ENCODE measurements around the gene PNPLA7. TPM values are rescaled to one million over a fixed set of nuclear protein-coding genes. Genes with fewer than 3 reads are reported as not detected.

The PNPLA7 gene
- total and polyA plus RNA-seq, 2 of the 4 experiments (the other 2 are of a cell fraction), result under 0.01 to 0.89 TPM

DNA sequence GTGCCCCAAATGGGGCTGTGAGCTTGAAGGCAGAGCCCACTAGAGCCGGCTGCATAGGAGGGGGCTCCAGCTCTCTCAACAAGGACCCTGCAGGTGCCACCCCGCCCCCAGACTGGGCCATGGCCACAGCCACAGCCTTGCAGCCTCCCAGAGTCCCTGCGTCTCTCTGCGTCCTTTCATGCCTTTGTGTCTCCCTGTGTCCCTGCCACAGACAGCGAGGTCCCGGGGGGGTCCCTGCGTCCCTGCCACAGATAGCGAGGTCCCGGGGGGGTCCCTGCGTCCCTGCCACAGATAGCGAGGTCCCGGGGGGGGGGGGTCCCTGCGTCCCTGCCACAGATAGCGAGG is 120.7 kb downstream of the PNPLA7 start:
- Histone ChIP-seq H4K20me1 (ENCODE audit: insufficient read depth, low read length) (no peaks in the 10 kb centered on the region), H3K56ac (ENCODE audit: extremely low read depth, insufficient read depth, low read length) (no peak overlapping the region), H4K5ac (ENCODE audit: low read depth, low read length) (no peak overlapping the region), H2AK9ac (replicated peaks; ENCODE audit: low read depth, low read length, poor library complexity) (no peak overlapping the region), H3K4me3 (ENCODE audit: insufficient read depth, low read depth, low read length) (no peak overlapping the region), H3K23ac (ENCODE audit: low read depth, low read length) (no peak overlapping the region), H2AK5ac (ENCODE audit: low read depth, low read length) (no peak overlapping the region), H2BK5ac (ENCODE audit: low read depth, low read length, poor library complexity, severe bottlenecking) (no peak overlapping the region), H3K4ac (ENCODE audit: low read depth, low read length) (no peak overlapping the region), H3K9me3 (ENCODE audit: control insufficient read depth, insufficient read depth, low read length) (no peaks in the 10 kb centered on the region), H3K79me1 (ENCODE audit: low read depth in 1 of 2, low read length in 2 of 2) (no peaks in the 10 kb centered on the region), H3K14ac (replicated peaks; ENCODE audit: low read depth, low read length) (no peak overlapping the region), H3K18ac (ENCODE audit: low read depth, low read length) (no peak overlapping the region), H2BK15ac (ENCODE audit: low read depth, low read length) (no peak overlapping the region), H3K36me3 (ENCODE audit: control insufficient read depth, insufficient read depth, low read length) (no peaks in the 10 kb centered on the region), H3K27ac (ENCODE audit: insufficient read depth, low read length) (no peak overlapping the region), H2AFZ (replicated peaks; ENCODE audit: low read length, poor library complexity) (no peak overlapping the region), H4K8ac (ENCODE audit: low read depth in 2 of 2, low read length in 2 of 2) (no peak overlapping the region), H4K91ac (ENCODE audit: insufficient read depth, low read depth, low read length) (no peak overlapping the region), H2BK20ac (ENCODE audit: low read depth, low read length) (no peak overlapping the region), H3K9me1 (ENCODE audit: insufficient read depth, low read length) (no peaks in the 10 kb centered on the region), H3K9ac (ENCODE audit: low read depth, low read length) (no peak overlapping the region), H3K4me1 (ENCODE audit: control insufficient read depth, insufficient read depth, low read length) (peaks cover 4% of the 10 kb centered on the region; the same call in 1 of the 2 replicates), H2BK120ac (ENCODE audit: low read depth, low read length) (no peak overlapping the region), H3K27me3 (ENCODE audit: control insufficient read depth, insufficient read depth, low read length) (no peaks in the 10 kb centered on the region), H3K4me2 (ENCODE audit: low read depth, low read length) (no peak overlapping the region)
- WGBS, 2 experiments (ENCODE audit: extremely low coverage in 2 of 2, insufficient read length in 1 of 2), result 76% methylated on average over 4 of the region's 14 CpGs; no CpG with 5 or more reads in 1 of the 2 experiments
- dilution Hi-C loops (cut with HindIII; ENCODE audit: low sequenced_read_pairs, unreplicated experiment) (no loop called here), intact Hi-C loops (cut with micrococcal nuclease) (no loop called here), in situ Hi-C loops (cut with MboI; ENCODE audit: low sequenced_read_pairs) (no loop called here)
- TF ChIP-seq CTCF (conservative IDR thresholded peaks at IDR 0.05; ENCODE audit: low read depth, low read length), result no peak
- no peak for TF ChIP-seq RCOR1 (IDR thresholded peaks at IDR 0.05; ENCODE audit: insufficient replicate concordance, low read length)
- no peak for TF ChIP-seq CHD1 (IDR thresholded peaks at IDR 0.05; ENCODE audit: low read depth, low read length)
- TF ChIP-seq SMC3 (IDR thresholded peaks at IDR 0.05; ENCODE audit: low read depth, low read length), result no peak
- TF ChIP-seq ELK1 (IDR thresholded peaks at IDR 0.05; ENCODE audit: borderline replicate concordance, low read depth, low read length), result no peak
- no peak for TF ChIP-seq CEBPB (IDR thresholded peaks at IDR 0.05; ENCODE audit: low read depth, low read length)
- TF ChIP-seq POLR2A (IDR thresholded peaks at IDR 0.05; ENCODE audit: low read depth, low read length), result no peak
- no peak for TF ChIP-seq RFX5 (IDR thresholded peaks at IDR 0.05; ENCODE audit: low read depth, low read length)
- TF ChIP-seq, protein P1, sequence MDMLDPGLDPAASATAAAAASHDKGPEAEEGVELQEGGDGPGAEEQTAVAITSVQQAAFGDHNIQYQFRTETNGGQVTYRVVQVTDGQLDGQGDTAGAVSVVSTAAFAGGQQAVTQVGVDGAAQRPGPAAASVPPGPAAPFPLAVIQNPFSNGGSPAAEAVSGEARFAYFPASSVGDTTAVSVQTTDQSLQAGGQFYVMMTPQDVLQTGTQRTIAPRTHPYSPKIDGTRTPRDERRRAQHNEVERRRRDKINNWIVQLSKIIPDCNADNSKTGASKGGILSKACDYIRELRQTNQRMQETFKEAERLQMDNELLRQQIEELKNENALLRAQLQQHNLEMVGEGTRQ (IDR thresholded peaks at IDR 0.05; ENCODE audit: low read depth, low read length), result no peak
- TF ChIP-seq BHLHE40 (IDR thresholded peaks at IDR 0.05; ENCODE audit: low read depth, low read length), result no peak
- TF ChIP-seq FOS (IDR thresholded peaks at IDR 0.05; ENCODE audit: low read depth, low read length), result no peak
- ChIA-PET CTCF (no interaction called here), POLR2A (ENCODE audit: unreplicated experiment) (no interaction called here)
- DNase-seq, result no peak
- no TSS peak for BruUV-seq (replicated peaks)
- no peak for ATAC-seq (ENCODE audit: low read depth)

Measured in IMR-90 (cell line).